ENCODE results near the gene LARGE1. TPM values are rescaled to one million over a fixed set of nuclear protein-coding genes. Genes with fewer than 3 reads are reported as not detected.
"Not testable (repeated sequence)": the region's sequence is repeated elsewhere in the genome, so short reads cannot be mapped to it uniquely, and the experiment has no call there.

Gene LARGE1
- total and polyA plus RNA-seq, 5 donors: 23.8 to 100.0 (median 73.1) TPM

- H3K4me1 ChIP-seq (ENCODE audit: control insufficient read depth, insufficient read depth, low read length); ATAC-seq; H3K27me3 ChIP-seq (ENCODE audit: control insufficient read depth, insufficient read depth); H3K4me3 ChIP-seq (ENCODE audit: low read length); DNase-seq; H3K27ac ChIP-seq (ENCODE audit: low read length); H3K9me3 ChIP-seq (ENCODE audit: control insufficient read depth, low read length): not testable (repeated sequence)
- intact Hi-C loops (cut with DNase I): loop anchor here in 1 of 4 donors (10.0 kb wide), 1 partner anchor 64 kb away; no protein-coding TSS in a partner anchor
- WGBS: 86% methylated on average over 5 of the region's 5 CpGs
Observed at GRCh38 chr22:33858653-33859052, 61.6 kb downstream of the LARGE1 start.

GRCh38 chr22:33857767-33858166 lies 62.5 kb downstream of the LARGE1 start:
- not testable (repeated sequence) for ATAC-seq; H3K4me1 ChIP-seq (ENCODE audit: control insufficient read depth, insufficient read depth, low read length); H3K4me3 ChIP-seq (ENCODE audit: low read length); H3K27me3 ChIP-seq (ENCODE audit: control insufficient read depth, insufficient read depth); DNase-seq; H3K27ac ChIP-seq (ENCODE audit: low read length); H3K9me3 ChIP-seq (ENCODE audit: control insufficient read depth, low read length)
- 97% methylated on average over 16 of the region's 16 CpGs for WGBS
- intact Hi-C loops (cut with DNase I): loop anchor here in 1 of 4 donors (10.0 kb wide), 1 partner anchor 63 kb away; no protein-coding TSS in a partner anchor

GRCh38 chr22:33854724-33855123 lies 65.6 kb downstream of the LARGE1 start:
- ATAC-seq: no peak
- intact Hi-C loops (cut with DNase I): loop anchor here in 1 of 4 donors (10.0 kb wide), 1 partner anchor 60 kb away; no protein-coding TSS in a partner anchor
- no peaks in the 10 kb centered on the region for H3K27me3 ChIP-seq (ENCODE audit: control insufficient read depth, insufficient read depth)
- H3K4me3 ChIP-seq (ENCODE audit: low read length): no peak overlapping the region
- 95% methylated on average over 11 of the region's 11 CpGs for WGBS
- H3K9me3 ChIP-seq (ENCODE audit: control insufficient read depth, low read length): no peaks in the 10 kb centered on the region
- peak in 1 of 3 donors; percentile 30 for DNase-seq
- H3K4me1 ChIP-seq (ENCODE audit: control insufficient read depth, insufficient read depth, low read length): peaks cover 13% of the 10 kb centered on the region
- H3K27ac ChIP-seq (ENCODE audit: low read length): no peak overlapping the region

- ATAC-seq (peak; percentile 93 to 95), DNase-seq (peak; percentile 69 to 89 (median 85))
- Histone ChIP-seq H3K4me1 (ENCODE audit: control insufficient read depth, insufficient read depth, low read length) (peaks cover 13% of the 10 kb centered on the region), H3K4me3 (ENCODE audit: low read length) (peak overlapping the region; percentile 87), H3K27ac (ENCODE audit: low read length) (peak overlapping the region; percentile 64), H3K9me3 (ENCODE audit: control insufficient read depth, low read length) (no peaks in the 10 kb centered on the region), H3K27me3 (ENCODE audit: control insufficient read depth, insufficient read depth) (no peaks in the 10 kb centered on the region)
- intact Hi-C loops (cut with DNase I): loop anchor here in 1 of 4 donors (10.0 kb wide), 1 partner anchor 59 kb away; no protein-coding TSS in a partner anchor
- WGBS: 22% methylated on average over 9 of the region's 9 CpGs
Observed at GRCh38 chr22:33853200-33854097, 66.8 kb downstream of the LARGE1 start.

- no peak for ATAC-seq
- intact Hi-C loops (cut with DNase I): loop anchor here in 1 of 4 donors (10.0 kb wide), 1 partner anchor 57 kb away; no protein-coding TSS in a partner anchor
- H3K27me3 ChIP-seq (ENCODE audit: control insufficient read depth, insufficient read depth): no peaks in the 10 kb centered on the region
- H3K4me3 ChIP-seq (ENCODE audit: low read length): no peak overlapping the region
- H3K9me3 ChIP-seq (ENCODE audit: control insufficient read depth, low read length): no peaks in the 10 kb centered on the region
- H3K27ac ChIP-seq (ENCODE audit: low read length): no peak overlapping the region
- 63% methylated on average over 5 of the region's 5 CpGs for WGBS
- peaks cover 13% of the 10 kb centered on the region for H3K4me1 ChIP-seq (ENCODE audit: control insufficient read depth, insufficient read depth, low read length)
- no peak for DNase-seq
Observed at GRCh38 chr22:33851821-33852384, 68.4 kb downstream of the LARGE1 start.

- ATAC-seq: no peak
- intact Hi-C loops (cut with DNase I): loop anchor here in 1 of 4 donors (10.0 kb wide), 1 partner anchor 56 kb away; no protein-coding TSS in a partner anchor
- Histone ChIP-seq H3K4me1 (ENCODE audit: control insufficient read depth, insufficient read depth, low read length) (peaks cover 13% of the 10 kb centered on the region), H3K27ac (ENCODE audit: low read length) (no peak overlapping the region), H3K9me3 (ENCODE audit: control insufficient read depth, low read length) (no peaks in the 10 kb centered on the region), H3K27me3 (ENCODE audit: control insufficient read depth, insufficient read depth) (no peaks in the 10 kb centered on the region), H3K4me3 (ENCODE audit: low read length) (no peak overlapping the region)
- WGBS: 87% methylated on average over 5 of the region's 5 CpGs
- DNase-seq: no peak
Observed at GRCh38 chr22:33851240-33851639, 69.0 kb downstream of the LARGE1 start.

GRCh38 chr22:33850724-33851123 lies 69.6 kb downstream of the LARGE1 start:
- no peak for DNase-seq
- peaks cover 13% of the 10 kb centered on the region for H3K4me1 ChIP-seq (ENCODE audit: control insufficient read depth, insufficient read depth, low read length)
- 95% methylated on average over 2 of the region's 2 CpGs for WGBS
- no peak overlapping the region for H3K27ac ChIP-seq (ENCODE audit: low read length)
- no peaks in the 10 kb centered on the region for H3K9me3 ChIP-seq (ENCODE audit: control insufficient read depth, low read length)
- no peak overlapping the region for H3K4me3 ChIP-seq (ENCODE audit: low read length)
- intact Hi-C loops (cut with DNase I): loop anchor here in 1 of 4 donors (10.0 kb wide), 1 partner anchor 56 kb away; no protein-coding TSS in a partner anchor
- no peaks in the 10 kb centered on the region for H3K27me3 ChIP-seq (ENCODE audit: control insufficient read depth, insufficient read depth)
- ATAC-seq: no peak

GRCh38 chr22:33850193-33850592 lies 70.1 kb downstream of the LARGE1 start:
- peaks cover 13% of the 10 kb centered on the region for H3K4me1 ChIP-seq (ENCODE audit: control insufficient read depth, insufficient read depth, low read length)
- ATAC-seq (peak in 1 of 2 donors; percentile 60), DNase-seq (peak in 1 of 3 donors; percentile 36)
- no peaks in the 10 kb centered on the region for H3K9me3 ChIP-seq (ENCODE audit: control insufficient read depth, low read length)
- H3K4me3 ChIP-seq (ENCODE audit: low read length): no peak overlapping the region
- whole genome bisulfite sequencing: 84% methylated on average over 5 of the region's 5 CpGs
- H3K27ac ChIP-seq (ENCODE audit: low read length): no peak overlapping the region
- H3K27me3 ChIP-seq (ENCODE audit: control insufficient read depth, insufficient read depth): no peaks in the 10 kb centered on the region
- intact Hi-C loops (cut with DNase I): loop anchor here in 1 of 4 donors (10.0 kb wide), 1 partner anchor 55 kb away; no protein-coding TSS in a partner anchor

GRCh38 chr22:33848251-33848650 lies 72.0 kb downstream of the LARGE1 start:
- peaks cover 13% of the 10 kb centered on the region for H3K4me1 ChIP-seq (ENCODE audit: control insufficient read depth, insufficient read depth, low read length)
- H3K4me3 ChIP-seq (ENCODE audit: low read length): no peak overlapping the region
- no peak overlapping the region for H3K27ac ChIP-seq (ENCODE audit: low read length)
- intact Hi-C loops (cut with DNase I): no loop called here
- DNase-seq (no peak), ATAC-seq (no peak)
- H3K9me3 ChIP-seq (ENCODE audit: control insufficient read depth, low read length): no peaks in the 10 kb centered on the region
- H3K27me3 ChIP-seq (ENCODE audit: control insufficient read depth, insufficient read depth): no peaks in the 10 kb centered on the region
- 89% methylated on average over 7 of the region's 7 CpGs for WGBS

- 55% methylated on average over 6 of the region's 6 CpGs for WGBS
- no peaks in the 10 kb centered on the region for H3K9me3 ChIP-seq (ENCODE audit: control insufficient read depth, low read length)
- no peak overlapping the region for H3K4me3 ChIP-seq (ENCODE audit: low read length)
- DNase-seq (no peak), ATAC-seq (no peak)
- no peaks in the 10 kb centered on the region for H3K27me3 ChIP-seq (ENCODE audit: control insufficient read depth, insufficient read depth)
- peaks cover 6% of the 10 kb centered on the region for H3K4me1 ChIP-seq (ENCODE audit: control insufficient read depth, insufficient read depth, low read length)
- no peak overlapping the region for H3K27ac ChIP-seq (ENCODE audit: low read length)
- intact Hi-C loops (cut with DNase I): no loop called here
Observed at GRCh38 chr22:33844273-33844672, 76.0 kb downstream of the LARGE1 start.

Data from right cardiac atrium (tissue), 5 donors.